HUDEP-2 (cell line): ENCODE measurements around the gene DYNLRB1.
"Not testable (repeated sequence)": the region's sequence is repeated elsewhere in the genome, so short reads cannot be mapped to it uniquely, and the experiment has no call there.

Experiments used
- DNase-seq, 76 experiments: peaks; one replicate each; lab custom pipeline; 2025; ENCODE audit not compliant: unreplicated experiment in 76 of 76; lab: John Stamatoyannopoulos, UW

DYNLRB1 gene

DNA sequence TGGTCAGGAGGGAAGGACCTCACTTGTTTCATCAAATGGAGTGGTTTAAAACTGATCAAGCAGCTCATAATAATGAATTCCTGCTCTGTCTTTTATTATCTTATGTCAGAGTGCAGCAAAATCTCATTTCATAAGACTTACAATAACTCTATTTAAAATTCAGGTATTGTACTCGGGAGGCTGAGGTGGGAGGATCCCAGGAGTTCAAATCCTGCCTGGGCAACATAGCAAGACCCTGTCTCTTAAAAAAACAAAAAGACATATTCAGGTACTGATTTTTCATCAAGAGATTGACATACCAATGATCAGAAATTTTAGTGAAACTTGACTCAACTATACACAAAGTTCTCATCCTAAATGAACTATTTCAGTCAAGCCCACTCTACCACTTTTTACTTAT, 5.6 kb upstream of the DYNLRB1 start:
- DNase-seq = no peak

DNA sequence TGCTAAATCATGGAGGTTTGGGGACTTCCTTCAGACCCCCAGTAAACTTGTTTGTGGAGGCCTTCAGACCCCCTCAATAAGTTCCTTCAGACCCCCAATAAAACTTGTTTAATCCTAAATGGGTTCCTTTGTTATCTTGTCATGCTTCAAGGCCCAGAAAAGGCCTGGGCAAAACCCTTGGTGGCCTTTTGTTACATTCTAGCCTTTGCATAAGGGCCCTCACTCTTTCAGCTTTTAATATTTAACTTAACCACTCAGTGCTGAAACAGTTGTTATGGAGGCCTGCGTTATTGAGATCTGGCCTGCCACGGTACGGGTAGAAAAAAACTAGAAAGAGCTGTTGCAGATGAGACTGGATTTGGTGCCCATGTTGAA, 4.3 kb upstream of the DYNLRB1 start:
- DNase-seq = no peak

DNA sequence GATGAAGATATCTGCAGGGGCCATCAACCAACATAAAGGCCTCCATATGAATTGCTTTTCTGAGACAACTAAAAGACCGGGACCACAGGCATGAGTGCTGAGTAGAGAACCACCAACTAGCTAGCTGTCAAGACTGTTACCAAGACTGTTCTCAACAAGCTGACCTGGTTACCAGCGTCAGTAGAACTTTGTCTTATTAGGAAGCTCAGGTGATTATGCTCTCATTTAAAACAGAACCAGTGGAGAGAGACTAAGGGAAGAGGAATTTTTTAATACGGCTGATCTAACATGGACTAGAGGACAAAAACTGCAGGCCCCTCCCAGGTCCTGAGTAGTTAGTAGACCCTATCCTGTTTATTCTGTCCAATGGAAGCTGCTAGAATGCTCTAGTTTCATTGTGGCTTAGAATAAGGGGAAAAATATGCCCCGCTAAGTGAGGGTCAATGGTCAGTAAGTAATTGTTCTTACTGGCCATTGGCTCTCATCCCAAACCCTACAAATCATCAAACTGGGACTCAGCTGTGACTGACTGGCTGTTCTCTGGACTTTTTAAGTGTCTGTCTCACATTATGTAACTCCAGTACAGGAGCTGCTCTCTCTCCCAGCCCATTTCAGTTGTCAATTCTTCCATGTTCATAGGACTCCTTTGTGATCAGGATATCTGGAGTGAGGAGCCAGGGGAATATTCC, 3.8 kb upstream of the DYNLRB1 start:
- no peak for DNase-seq

DNA sequence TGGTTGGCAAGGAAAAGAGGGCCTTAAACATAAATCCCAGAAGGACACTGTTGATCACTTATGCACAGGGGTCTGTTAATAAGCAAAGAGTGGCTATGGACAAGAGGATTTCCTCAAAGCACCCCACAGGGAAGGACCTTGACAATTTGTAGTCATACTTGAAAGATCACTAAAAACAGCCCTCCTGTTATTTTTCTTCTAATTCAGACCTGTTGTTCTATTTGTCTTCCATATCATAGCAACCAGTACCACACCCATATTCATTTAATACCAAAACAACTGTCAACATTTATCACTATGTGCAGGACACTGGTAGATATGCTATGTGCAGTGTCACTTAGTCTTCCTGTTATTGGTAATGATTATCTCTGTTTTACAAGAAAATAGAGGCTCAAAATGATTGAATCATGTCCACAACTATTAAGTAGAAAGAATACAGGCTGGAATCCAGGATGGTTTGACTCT, 3.2 kb upstream of the DYNLRB1 start:
- peak in 14 of 76 experiments; percentile 2 to 52 (median 23) for DNase-seq

DNA sequence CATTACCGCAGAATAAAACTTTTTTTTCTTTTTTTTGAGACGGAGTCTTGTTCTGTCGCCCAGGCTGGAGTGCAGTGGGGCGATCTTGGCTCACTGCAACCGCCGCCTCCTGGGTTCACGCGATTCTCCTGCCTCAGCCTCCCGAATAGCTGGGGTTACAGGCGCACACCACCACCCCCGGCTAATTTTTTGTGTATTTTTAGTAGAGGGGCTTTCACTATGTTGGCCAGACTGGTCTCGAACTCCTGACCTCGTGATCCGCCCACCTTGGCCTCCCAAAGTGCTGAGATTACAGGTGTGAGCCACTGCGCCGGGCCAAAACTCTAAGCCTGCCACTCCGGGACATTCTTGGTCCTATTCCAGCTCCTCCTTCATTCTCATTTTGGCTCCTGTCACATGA, 2.2 kb upstream of the DYNLRB1 start:
- not testable (repeated sequence) for DNase-seq

DNA sequence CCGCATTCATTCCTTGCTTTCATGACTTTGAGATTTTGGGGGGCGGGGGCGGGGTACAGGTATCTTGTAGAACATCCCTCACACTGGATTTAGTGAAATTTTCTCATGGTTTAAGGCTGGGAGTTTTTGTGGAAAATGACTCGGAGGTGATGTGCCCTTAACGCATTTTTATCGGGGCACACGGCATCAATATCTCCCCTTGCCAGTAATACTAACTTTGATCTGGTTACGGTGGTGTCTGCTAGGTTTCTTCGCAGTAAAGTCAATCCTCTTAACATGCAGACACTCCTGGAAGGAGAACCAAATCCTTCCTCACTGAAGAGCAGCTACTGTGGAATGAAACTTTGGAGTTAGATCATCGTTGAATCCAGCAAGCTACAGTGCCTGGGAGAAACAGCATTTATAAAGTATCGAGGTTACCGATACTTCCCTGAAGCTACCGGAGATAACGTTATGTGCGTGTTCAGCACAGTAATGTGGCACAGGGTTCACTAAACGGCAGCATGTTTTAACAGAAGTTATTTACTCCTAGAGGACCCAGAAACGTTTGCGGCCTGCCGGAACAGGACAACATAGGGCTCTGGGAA, 1.2 kb upstream of the DYNLRB1 start:
- DNase-seq = no peak

DNA sequence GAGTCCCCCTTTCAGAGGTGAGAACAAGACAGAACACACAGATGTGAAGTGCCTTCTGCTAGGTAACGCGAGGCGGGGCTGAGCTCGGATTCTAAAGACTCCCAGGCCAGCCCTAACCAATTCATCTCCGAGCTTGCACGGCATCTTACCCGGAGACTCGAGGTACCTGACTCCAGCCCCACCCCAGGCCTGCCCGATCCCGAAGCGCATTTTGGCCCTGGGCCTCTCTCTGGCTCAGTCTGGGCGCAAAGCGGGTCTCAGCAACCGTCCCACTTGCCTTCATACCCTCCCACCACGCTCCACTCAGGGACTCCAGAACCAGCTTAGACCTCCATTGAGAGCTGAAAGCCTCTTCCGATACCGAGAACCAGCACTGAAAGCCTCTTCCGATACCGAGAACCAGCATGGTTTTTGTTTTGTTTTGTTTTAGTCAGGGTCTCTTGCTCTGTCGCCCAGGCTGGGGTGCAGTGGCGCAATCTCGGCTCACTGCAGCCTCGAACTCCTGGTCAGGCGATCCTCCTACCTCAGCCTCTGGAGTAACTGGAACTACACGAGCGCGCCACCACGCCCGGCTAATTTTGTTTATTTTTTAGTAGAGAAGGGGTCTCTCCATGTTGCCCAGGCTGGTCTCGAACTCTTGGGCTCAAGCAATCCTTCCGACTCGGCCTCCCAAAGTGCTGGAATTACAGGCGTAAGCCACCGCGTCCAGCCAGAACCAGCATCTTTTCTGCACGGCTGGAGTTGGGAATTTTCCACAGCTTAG, 557 bp upstream of the DYNLRB1 start:
- DNase-seq = peak in 68 of 76 experiments; percentile 13 to 79 (median 56)

DNA sequence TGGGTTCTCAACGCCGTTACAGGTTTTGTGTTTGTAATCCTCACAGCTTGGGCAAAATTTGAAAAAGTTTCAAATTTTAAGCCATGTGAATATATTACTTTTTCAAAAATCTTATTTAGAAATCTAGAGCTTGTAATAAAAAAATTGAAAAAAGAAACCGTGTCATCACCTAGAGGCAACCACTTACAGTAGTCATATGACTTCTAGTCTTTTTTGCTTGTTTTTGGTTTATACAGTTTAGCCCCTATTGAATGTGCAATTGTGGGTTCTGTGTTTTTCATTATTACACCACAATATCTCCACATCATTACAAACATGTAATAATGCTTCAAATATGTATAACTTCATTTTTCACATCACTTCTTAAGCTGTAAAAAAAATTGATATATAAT, 888 bp downstream of the DYNLRB1 start:
- DNase-seq = no peak

DNA sequence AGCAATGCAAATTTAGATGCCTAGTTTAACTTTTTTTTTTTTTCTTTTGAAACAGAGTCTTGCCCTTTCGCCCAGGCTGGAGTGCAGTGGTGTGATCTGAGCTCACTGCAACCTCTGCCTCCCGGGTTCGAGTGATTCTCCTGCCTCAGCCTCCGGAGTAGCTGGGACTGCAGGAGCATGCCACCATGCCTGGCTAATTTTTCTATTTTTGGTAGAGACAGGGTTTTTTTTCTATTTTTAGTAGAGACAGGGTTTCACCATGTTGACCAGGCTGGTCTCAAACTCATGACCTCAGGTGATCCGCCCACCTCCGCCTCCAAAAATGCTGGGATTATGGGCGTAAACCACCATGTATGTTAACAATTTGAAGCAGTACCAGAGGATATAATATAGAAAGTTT, 2.6 kb downstream of the DYNLRB1 start:
- DNase-seq = not testable (repeated sequence)

DNA sequence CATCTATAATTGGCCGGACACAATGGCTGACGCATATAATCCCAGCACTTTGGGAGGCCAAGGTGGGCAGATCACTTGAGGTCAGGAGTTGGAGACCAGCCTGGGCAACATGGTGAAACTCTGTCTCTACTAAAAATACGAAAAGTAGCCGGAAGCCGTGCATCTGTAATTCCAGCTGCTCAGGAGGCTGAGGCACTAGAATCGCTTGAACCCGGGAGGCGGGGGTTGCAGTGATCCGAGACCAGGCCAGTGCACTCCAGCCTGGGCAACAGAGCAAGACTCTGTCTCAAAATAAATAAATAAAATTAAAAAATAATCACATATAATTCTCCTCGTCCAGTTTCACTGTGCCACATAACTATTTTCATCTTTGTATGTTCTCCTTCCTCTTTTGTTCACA, 3.6 kb downstream of the DYNLRB1 start:
- DNase-seq = not testable (repeated sequence)

DNA sequence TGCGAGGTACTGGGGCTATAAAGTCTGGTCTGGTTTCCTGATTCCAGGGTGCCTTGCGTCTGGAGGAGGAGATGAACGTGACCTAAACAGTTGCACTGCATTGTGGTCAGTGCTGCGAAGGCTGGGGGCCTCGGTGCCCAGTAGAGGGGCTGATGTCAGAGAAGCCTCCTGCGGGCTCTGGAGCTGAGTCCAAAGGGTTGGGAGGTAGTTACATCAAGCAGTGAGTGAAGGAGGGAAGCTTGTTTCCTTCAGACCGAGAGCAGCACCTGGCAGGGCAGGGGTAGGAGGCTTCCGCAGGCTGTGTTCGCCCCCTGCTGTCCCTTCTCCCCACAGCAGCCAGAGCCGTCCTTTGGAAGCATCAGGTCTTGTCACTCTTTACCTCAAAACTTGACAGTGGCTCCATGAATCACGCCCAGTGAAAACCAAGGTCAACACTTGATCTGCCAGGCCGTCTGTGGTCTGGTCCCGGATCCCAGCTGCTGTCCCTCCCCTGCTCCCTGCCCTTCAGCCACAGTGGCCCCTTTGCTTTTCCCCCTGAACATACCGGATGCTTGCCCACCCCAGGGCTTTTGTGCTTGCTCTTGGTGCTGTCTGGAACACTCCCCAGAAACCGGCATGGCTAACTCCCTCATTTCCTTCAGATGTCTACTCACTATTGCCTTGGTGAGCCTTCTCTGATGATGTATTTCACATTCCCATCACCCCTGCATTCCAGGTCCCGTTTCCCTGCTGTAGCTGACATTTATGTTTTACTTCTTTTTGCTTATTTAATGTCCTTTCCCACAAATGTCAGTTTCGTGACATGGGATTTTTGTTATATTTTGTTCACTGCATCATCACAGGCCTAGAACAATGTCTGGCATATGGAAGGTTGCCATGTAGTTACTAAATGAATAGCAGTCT, 7.0 kb downstream of the DYNLRB1 start:
- peak in 32 of 76 experiments; percentile 3 to 56 (median 20) for DNase-seq

DNA sequence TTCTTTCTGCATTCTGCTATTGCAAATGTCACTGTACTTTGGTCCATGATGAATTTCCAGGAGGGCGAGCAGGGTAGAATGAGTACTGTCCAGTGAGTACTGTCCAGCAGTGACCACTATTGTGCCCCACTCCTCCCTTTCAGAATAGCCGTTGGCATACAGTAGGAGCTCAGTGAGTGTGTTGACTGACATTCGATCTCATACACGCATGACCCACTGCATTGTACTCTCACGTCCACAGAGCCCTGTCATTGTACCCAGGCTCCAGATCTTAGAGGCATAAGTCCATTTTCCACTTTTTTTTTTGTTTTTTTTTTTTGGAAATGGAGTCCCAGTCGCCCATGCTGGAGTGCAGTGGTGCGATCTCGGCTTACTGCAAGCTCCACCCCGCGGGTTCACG, 8.2 kb downstream of the DYNLRB1 start:
- DNase-seq = no peak

DNA sequence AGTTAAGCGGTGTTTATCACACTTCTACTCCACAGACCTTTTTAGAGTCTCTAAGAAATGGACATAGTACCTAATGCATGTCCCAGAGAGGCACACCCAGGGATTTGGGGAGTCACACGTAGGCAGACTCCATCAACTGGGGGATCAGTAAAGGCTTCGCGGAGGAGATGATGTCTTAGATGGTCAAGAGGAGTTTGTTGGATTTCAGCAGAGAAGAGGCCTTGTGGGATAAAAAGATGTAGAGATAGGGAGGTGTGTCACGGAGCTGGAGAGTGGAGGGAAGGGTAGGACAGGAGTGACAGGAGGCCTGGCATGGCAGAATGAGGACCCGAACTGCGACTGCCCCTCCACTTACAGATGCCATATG, 9.1 kb downstream of the DYNLRB1 start:
- DNase-seq = no peak

DNA sequence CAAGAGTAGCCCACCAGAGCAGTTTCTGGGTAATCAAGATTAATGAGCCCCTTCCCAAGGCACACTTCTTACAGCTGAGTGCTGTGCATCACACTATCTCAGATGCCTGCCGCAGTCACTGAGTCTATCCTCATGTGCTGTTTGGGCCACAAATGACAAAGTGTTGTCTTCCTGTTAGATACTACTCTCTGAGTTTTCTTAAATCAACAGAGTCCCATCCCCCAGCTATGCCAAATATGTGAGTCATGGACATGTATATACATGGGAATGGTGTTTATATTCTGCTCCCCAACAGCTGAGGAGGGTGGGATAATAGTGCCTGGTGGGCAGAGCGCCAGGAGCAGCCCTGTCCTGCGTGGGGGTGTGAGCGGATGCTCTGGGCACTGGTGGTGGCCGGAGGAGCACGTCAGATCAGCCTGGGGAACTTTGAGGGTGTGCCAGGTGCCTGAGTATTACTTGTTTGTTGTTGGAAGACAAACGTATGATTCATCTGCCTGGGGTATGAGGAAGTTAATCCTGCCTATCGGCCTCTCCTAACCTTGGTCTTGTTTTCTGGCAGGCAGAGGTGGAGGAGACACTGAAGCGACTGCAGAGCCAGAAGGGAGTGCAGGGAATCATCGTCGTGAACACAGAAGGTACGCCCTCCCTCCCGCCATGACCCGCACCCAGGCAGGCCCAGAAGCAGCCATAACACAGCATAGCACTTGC, 9.6 kb downstream of the DYNLRB1 start:
- DNase-seq = peak in 47 of 76 experiments; percentile 1 to 68 (median 32)

DNA sequence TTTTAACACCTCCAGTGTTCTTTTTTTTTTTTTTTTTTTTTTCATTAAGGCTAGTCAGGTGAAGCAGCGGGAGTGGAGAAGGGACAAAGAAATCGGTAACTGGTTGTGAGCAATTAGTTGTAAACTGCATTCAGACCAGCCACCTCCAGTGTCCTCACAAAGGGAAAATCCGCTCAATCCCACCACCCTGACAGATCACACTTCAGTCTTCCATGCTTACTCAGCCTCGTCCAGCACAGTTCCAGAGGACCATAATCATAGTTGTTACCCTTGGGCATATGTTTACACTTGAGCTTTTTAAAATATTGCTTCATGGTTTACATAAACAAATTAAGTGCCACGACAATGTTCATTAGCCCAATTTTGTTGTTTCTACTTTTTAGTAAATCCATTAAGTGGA, 10.2 kb downstream of the DYNLRB1 start:
- DNase-seq = no peak

DNA sequence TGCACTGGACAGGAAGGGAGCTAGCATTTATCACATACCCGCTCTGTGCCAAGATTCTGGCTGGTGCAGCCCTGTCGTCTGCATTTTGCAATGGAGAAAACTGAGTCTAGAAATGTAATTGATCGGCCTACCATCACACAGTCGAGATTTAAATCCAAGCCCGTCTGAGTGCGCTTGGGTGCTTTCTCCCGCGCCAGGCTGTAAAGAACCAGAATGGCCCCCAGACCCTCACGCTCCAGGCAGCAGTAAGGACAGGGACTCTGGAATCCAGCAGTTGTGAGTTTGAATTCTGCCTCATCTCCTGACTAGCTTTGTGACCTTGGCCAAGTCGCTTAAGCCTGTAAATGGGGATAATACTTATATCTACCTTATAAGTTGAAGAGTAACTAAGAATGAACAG, 10.8 kb downstream of the DYNLRB1 start:
- DNase-seq = no peak

DNA sequence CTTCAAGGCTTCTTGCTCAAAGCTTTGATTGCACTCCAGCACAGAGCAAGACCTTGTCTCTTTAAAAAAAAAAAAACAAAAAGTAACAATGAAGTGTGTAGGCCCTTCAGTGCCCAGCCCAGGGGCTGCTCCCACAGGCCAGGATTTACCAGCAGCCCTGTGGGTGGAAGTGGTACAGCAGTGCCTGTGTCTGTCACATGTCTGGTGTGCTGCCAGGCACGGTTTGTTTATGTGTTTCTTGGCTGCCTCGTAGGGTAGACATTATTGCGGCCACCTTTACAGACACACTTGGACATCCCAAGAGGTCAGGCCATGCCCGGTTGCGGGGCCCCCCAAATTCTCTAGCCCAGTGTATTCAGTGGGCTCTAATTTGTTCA, 12.7 kb downstream of the DYNLRB1 start:
- no peak for DNase-seq

DNA sequence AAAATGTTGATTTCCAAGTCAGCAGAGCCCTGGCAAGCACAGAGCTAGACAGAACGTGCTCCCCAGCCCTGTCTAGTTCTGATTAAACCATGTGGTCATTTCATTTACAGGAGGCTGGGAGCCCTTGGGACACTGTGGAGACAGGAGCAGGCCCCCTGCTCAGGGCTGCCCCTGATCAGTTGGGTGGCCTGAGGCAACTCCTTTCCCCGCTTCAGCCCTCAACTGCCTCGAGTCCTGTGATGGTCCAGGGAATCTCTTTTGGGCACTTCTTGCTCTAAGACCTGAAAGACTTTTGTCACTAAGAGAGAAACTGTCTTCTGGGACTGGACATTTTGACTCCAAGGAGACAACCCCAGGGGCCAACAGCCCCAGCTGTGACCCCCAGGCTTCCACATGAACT, 13.5 kb downstream of the DYNLRB1 start:
- no peak for DNase-seq

DNA sequence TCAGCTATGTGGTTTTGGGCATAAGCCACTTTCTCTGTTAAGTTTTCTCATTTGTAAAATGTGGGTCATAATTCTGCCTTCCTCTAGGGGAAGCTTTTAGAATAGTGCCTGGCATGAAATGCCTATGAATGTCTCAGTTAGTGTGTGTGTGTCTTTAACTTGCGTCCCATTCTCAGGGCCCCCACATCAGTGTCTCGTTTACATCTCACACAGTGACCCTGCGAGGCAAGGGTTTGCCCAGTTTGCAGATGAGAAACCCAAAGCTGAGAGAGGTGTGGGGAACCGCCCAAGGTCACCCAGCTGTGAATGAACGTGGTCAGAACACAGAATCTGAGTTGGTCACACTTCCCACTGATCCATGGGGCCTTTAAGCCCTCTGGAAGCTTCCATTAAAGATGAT, 14.1 kb downstream of the DYNLRB1 start:
- DNase-seq = no peak

DNA sequence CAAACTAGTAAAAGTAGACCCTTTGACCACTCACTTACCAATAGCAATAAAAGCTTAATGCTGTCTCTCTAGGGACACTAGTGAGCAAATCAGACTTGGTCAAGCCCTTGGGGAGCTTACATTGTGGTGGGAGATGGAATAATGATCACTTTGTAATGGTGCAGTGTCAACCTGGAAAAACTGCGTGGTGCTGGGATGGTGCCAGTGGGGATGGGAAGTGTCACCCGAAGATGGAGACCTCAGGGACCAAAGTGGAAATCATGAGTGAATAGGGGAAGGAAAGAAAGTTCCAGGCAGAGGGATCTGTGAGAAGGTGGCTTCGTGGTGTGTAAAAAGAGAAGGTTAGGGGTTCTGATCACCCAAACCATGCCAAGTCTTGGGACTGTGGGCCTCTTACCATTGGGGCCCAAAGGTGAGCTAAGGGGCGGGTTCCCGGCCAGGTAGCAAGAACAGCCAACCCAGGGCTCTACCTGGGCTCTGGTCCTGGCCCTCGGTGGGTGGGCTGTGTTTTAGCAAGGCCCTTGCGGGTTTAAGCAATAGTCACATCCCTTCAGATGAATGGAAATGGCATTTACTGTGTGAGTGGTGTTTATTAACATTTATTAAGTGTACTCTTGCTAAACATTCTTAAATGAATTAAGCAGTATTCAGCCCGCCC, 15.5 kb downstream of the DYNLRB1 start:
- DNase-seq = no peak
